ENCODE results near the gene SMTNL1. TPM values are rescaled to one million over a fixed set of nuclear protein-coding genes. Genes with fewer than 3 reads are reported as not detected.

SMTNL1 gene
- total RNA-seq, 1 experiment from 2014 or later = not detected

GRCh38 chr11:57511741-57512430 lies 25.5 kb upstream of the SMTNL1 start:
- no peak overlapping the region for H2BK20ac ChIP-seq (ENCODE audit: low read depth, low read length, poor library complexity, severe bottlenecking)
- no peak for TF ChIP-seq CTCF (conservative IDR thresholded peaks at IDR 0.05)
- H2BK5ac ChIP-seq (ENCODE audit: insufficient read length, low read length) = no peak overlapping the region
- no peak overlapping the region for H3K4me3 Mint-ChIP-seq
- H4K5ac ChIP-seq (ENCODE audit: insufficient read length, low read depth, low read length) = no peak overlapping the region
- H3K4me1 ChIP-seq (ENCODE audit: insufficient read depth, low read length) = peaks cover 2% of the 10 kb centered on the region
- WGBS (ENCODE audit: extremely low coverage, insufficient read length, low lambda C conversion rate) = no CpG with 5 or more reads among the region's 6 CpGs
- H3K4ac ChIP-seq (ENCODE audit: low read depth, low read length) = no peak overlapping the region
- no peak overlapping the region for H3K14ac ChIP-seq (ENCODE audit: insufficient read depth, low read length)
- no peak overlapping the region for H2BK15ac ChIP-seq (ENCODE audit: low read depth, low read length)
- H3T11ph ChIP-seq (ENCODE audit: low read length) = no peak overlapping the region
- no peak overlapping the region for H2BK12ac ChIP-seq (ENCODE audit: insufficient read length, low read depth, low read length)
- H4K91ac ChIP-seq (ENCODE audit: insufficient read length, low read depth, low read length) = no peak overlapping the region
- peaks cover 38% of the 10 kb centered on the region for H3K27me3 Mint-ChIP-seq (ENCODE audit: low read depth)
- H3K79me1 ChIP-seq (ENCODE audit: insufficient read depth, low read depth, low read length, poor library complexity, severe bottlenecking) = no peaks in the 10 kb centered on the region
- no peaks in the 10 kb centered on the region for H3K79me2 ChIP-seq (ENCODE audit: insufficient read depth, low read length)
- H3K23ac ChIP-seq (ENCODE audit: insufficient read length, low read depth, low read length) = no peak overlapping the region
- H3K27me3 ChIP-seq (ENCODE audit: insufficient read depth, low read length) = no peaks in the 10 kb centered on the region
- H3K56ac ChIP-seq (ENCODE audit: insufficient read length, low read depth, low read length) = no peak overlapping the region
- no peak overlapping the region for H3K27ac ChIP-seq (ENCODE audit: insufficient read length, low read depth, low read length)
- H3K9ac ChIP-seq (ENCODE audit: extremely low read depth, insufficient read length, low read length) = no peak overlapping the region
- no peak overlapping the region for H2BK120ac ChIP-seq (ENCODE audit: low read depth, low read length, poor library complexity, severe bottlenecking)
- no peaks in the 10 kb centered on the region for H4K20me1 ChIP-seq (ENCODE audit: control insufficient read depth, insufficient read depth, insufficient read length)
- no peak for DNase-seq
- H3K9me3 ChIP-seq (ENCODE audit: control insufficient read depth, low read depth, low read length) = no peaks in the 10 kb centered on the region
- H3K36me3 Mint-ChIP-seq (ENCODE audit: insufficient read depth in 1 of 3, low read depth in 3 of 3) = peaks cover 0 to 4% (median 0%) of the 10 kb centered on the region in 3 experiments; a peak in 4 of 7 replicates
- H2AK5ac ChIP-seq (ENCODE audit: insufficient read length, low read length) = no peak overlapping the region
- H3K4me2 ChIP-seq (ENCODE audit: insufficient read depth, insufficient read length, low read length) = no peak overlapping the region
- H3K9me3 Mint-ChIP-seq = 0 out of 5 replicates have a peak, but pooled peaks cover 0 to 3% of the 10 kb centered on the region in 2 experiments
- H2AFZ ChIP-seq (ENCODE audit: low read length) = no peak overlapping the region
- peaks cover 10 to 13% of the 10 kb centered on the region in 2 experiments; a peak in 2 of 4 replicates for H3K4me1 Mint-ChIP-seq
- H3K23me2 ChIP-seq (ENCODE audit: insufficient read length, low read depth, low read length, poor library complexity, severe bottlenecking) = peaks cover 16% of the 10 kb centered on the region
- H3K18ac ChIP-seq (ENCODE audit: insufficient read length, low read depth, low read length) = no peak overlapping the region
- no peak overlapping the region for H3K27ac Mint-ChIP-seq
- H4K8ac ChIP-seq (replicated peaks; ENCODE audit: insufficient read length, low read depth, low read length) = no peak overlapping the region

All from H9 (cell line).